IMR-90 (cell line): ENCODE results near the gene CDH13. TPM values are rescaled to one million over a fixed set of nuclear protein-coding genes. Genes with fewer than 3 reads are reported as not detected.

ENCODE experiments used
- ATAC-seq: fragments of 200-7000 bp; cut with Tn5 transposase; 2 replicates; pipeline ENCODE4 v1.9.1; 2020; ENCODE audit warnings: low read depth, mild to moderate bottlenecking, moderate library complexity
- BruUV-seq: library from RNA; stranded (reverse); fragments of 400-500 nt; replicated peaks from 2 replicates; lab custom pipeline; 2021; lab: Mats Ljungman, UMichigan
- CTCF ChIA-PET: fragments of 300-600 bp; formaldehyde crosslinking; extraction: SDS; loops from one replicate; lab custom pipeline; 2021; ENCODE audit warnings: antibody characterized with exemption; lab: Yijun Ruan, JAX
- POLR2A ChIA-PET: fragments of 300-600 bp; sonication (Branson Sonifier 250); formaldehyde crosslinking; loops from one replicate; lab custom pipeline; 2022; ENCODE audit warnings: antibody characterized with exemption; ENCODE audit not compliant: unreplicated experiment; lab: Charles Lee
- DNase-seq: peaks from one replicate; pipeline ENCODE4 v3.0.0; 2013
- H2AFZ ChIP-seq: replicated peaks from 2 replicates; pipeline ENCODE3; 2013; ENCODE audit warnings: low read length, mild to moderate bottlenecking; ENCODE audit not compliant: poor library complexity
- H2AK5ac ChIP-seq: 2 replicates; pipeline ENCODE4 v1.6.1; 2013; ENCODE audit warnings: low read depth, low read length, inconsistent platforms
- H2AK9ac ChIP-seq: replicated peaks from 2 replicates; pipeline ENCODE3; 2013; ENCODE audit warnings: mild to moderate bottlenecking, low read depth, low read length, moderate library complexity; ENCODE audit not compliant: poor library complexity
- H2BK120ac ChIP-seq: 2 replicates; pipeline ENCODE4 v1.6.1; 2013; ENCODE audit warnings: low read depth, low read length, inconsistent platforms
- H2BK15ac ChIP-seq: 3 replicates; pipeline ENCODE4 v1.6.1; 2013; ENCODE audit warnings: low read depth, low read length, inconsistent platforms
- H2BK20ac ChIP-seq: 2 replicates; pipeline ENCODE4 v1.6.1; 2013; ENCODE audit warnings: low read depth, mild to moderate bottlenecking, inconsistent platforms, low read length, moderate library complexity
- H2BK5ac ChIP-seq: 2 replicates; pipeline ENCODE4 v1.6.1; 2013; ENCODE audit warnings: mild to moderate bottlenecking, low read depth, low read length, inconsistent platforms; ENCODE audit not compliant: poor library complexity, severe bottlenecking
- H3K14ac ChIP-seq: replicated peaks from 2 replicates; pipeline ENCODE4 v1.6.1; 2013; ENCODE audit warnings: low read depth, low read length, inconsistent platforms
- H3K18ac ChIP-seq: 2 replicates; pipeline ENCODE4 v1.6.1; 2013; ENCODE audit warnings: low read depth, low read length, control low read depth
- H3K23ac ChIP-seq: 2 replicates; pipeline ENCODE4 v1.6.1; 2013; ENCODE audit warnings: low read depth, low read length, inconsistent platforms
- H3K27ac ChIP-seq: 2 replicates; pipeline ENCODE4 v1.5.1; 2013; ENCODE audit warnings: mild to moderate bottlenecking, control low read depth, low read length; ENCODE audit not compliant: insufficient read depth
- H3K27me3 ChIP-seq: 2 replicates; pipeline ENCODE4 v1.6.1; 2013; ENCODE audit warnings: low read length; ENCODE audit not compliant: control insufficient read depth, insufficient read depth
- H3K36me3 ChIP-seq: 2 replicates; pipeline ENCODE4 v1.6.1; 2013; ENCODE audit warnings: low read length, mixed read lengths; ENCODE audit not compliant: control insufficient read depth, insufficient read depth
- H3K4ac ChIP-seq: 2 replicates; pipeline ENCODE4 v1.6.1; 2013; ENCODE audit warnings: low read depth, low read length, inconsistent platforms
- H3K4me1 ChIP-seq: 2 replicates; pipeline ENCODE4 v1.6.1; 2013; ENCODE audit warnings: low read length, mixed read lengths; ENCODE audit not compliant: control insufficient read depth, insufficient read depth
- H3K4me2 ChIP-seq: 2 replicates; pipeline ENCODE4 v1.6.1; 2013; ENCODE audit warnings: low read depth, mild to moderate bottlenecking, control low read depth, low read length, moderate library complexity
- H3K4me3 ChIP-seq: 2 replicates; pipeline ENCODE4 v1.5.1; 2013; ENCODE audit warnings: low read depth, mild to moderate bottlenecking, control low read depth, low read length, moderate library complexity; ENCODE audit not compliant: insufficient read depth
- H3K56ac ChIP-seq: 2 replicates; pipeline ENCODE4 v1.6.1; 2013; ENCODE audit warnings: low read length, inconsistent platforms; ENCODE audit not compliant: insufficient read depth; ENCODE audit errors: extremely low read depth
- H3K79me1 ChIP-seq, 2 experiments: 2 replicates each; pipeline ENCODE4 v1.6.1; 2013; ENCODE audit warnings: low read length in 2 of 2, inconsistent platforms in 1 of 2, low read depth in 1 of 2
- H3K9ac ChIP-seq: 2 replicates; pipeline ENCODE4 v1.6.1; 2013; ENCODE audit warnings: low read depth, low read length, control low read depth
- H3K9me1 ChIP-seq: 2 replicates; pipeline ENCODE4 v1.6.1; 2013; ENCODE audit warnings: low read length, inconsistent platforms; ENCODE audit not compliant: insufficient read depth
- H3K9me3 ChIP-seq: 2 replicates; pipeline ENCODE4 v1.6.1; 2013; ENCODE audit warnings: low read length; ENCODE audit not compliant: control insufficient read depth, insufficient read depth
- H4K20me1 ChIP-seq: 2 replicates; pipeline ENCODE4 v1.6.1; 2013; ENCODE audit warnings: low read length, inconsistent platforms; ENCODE audit not compliant: insufficient read depth
- H4K5ac ChIP-seq: 2 replicates; pipeline ENCODE4 v1.6.1; 2013; ENCODE audit warnings: mild to moderate bottlenecking, low read depth, low read length, control low read depth
- H4K8ac ChIP-seq, 2 experiments: 2 replicates each; pipeline ENCODE4 v1.6.1; 2013; ENCODE audit warnings: low read depth in 2 of 2, low read length in 2 of 2, control low read depth in 1 of 2, inconsistent platforms in 1 of 2
- H4K91ac ChIP-seq: 2 replicates; pipeline ENCODE4 v1.6.1; 2013; ENCODE audit warnings: low read depth, low read length, inconsistent platforms; ENCODE audit not compliant: insufficient read depth
- WGBS, 2 experiments: methylation state at CpG; one replicate each; pipeline versions ENCODE4 v1.1.5 to v1.1.7; 2013; ENCODE audit warnings: missing lambda C conversion rate in 2 of 2; ENCODE audit not compliant: insufficient read length in 1 of 2; ENCODE audit errors: extremely low coverage in 2 of 2; 5-methylcytosine and 5-hydroxymethylcytosine counted together
- dilution Hi-C: fragments of 300-500 bp; cut with HindIII; formaldehyde crosslinking; loops from one replicate; pipeline ENCODE4 v1.14.3; 2018; ENCODE audit warnings: low sequenced_read_pairs; ENCODE audit not compliant: unreplicated experiment
- in situ Hi-C: fragments of 300-500 bp; cut with MboI; formaldehyde crosslinking; loops from 3 replicates; pipeline ENCODE4 v1.14.3; 2019; ENCODE audit warnings: low sequenced_read_pairs, inconsistent platforms, mixed read lengths
- intact Hi-C: fragments of 100-400 bp; cut with micrococcal nuclease; formaldehyde crosslinking; loops from 2 replicates; pipeline ENCODE4 v1.10.0; 2022
- polyA plus RNA-seq, 3 experiments: library from polyadenylated mRNA; depleted of rRNA; stranded (reverse); fragments of >200 nt; gene quantifications; 2 replicates each; pipeline ENCODE4 v1.2.3, GENCODE V29; 2012; ENCODE audit warnings: low replicate concordance in 1 of 3
- total RNA-seq: library from RNA; depleted of rRNA; stranded (reverse); fragments of >200 nt; gene quantifications from 2 replicates; pipeline ENCODE4 v1.2.3, GENCODE V29; 2012
- TF ChIP-seq, protein P1 (sequence below): fragments of 150-350 bp; IDR thresholded peaks from 2 replicates; pipeline ENCODE4 v1.6.1; 2016; ENCODE audit warnings: low read depth, mild to moderate bottlenecking, low read length, moderate library complexity, borderline replicate concordance

The CDH13 gene
- total and polyA plus RNA-seq, 2 of the 4 experiments (the other 2 are of a cell fraction) = 61.6 to 74.7 TPM

DNA sequence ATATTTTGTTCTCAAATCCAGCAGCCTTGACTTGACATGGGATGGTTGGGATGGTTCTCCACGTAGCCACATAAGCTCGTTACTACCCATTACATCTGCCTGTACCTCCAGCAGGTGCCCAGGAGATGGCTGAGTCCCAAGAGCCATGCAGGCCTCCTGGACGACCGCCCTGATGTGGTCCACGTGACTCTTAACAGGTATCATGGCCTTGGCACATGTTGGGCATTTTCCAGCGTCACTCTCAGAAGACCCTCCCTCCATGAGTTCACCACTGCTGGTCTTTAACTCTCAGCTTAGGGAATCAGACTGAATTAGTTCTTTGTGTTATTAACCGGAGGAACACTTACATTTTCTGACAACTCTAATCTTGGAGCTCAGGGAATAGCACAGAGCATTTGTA lies 161.5 kb downstream of the CDH13 start:
- Histone ChIP-seq H3K14ac (no peak overlapping the region), H4K20me1 (no peaks in the 10 kb centered on the region), H3K27ac (no peak overlapping the region), H2BK15ac (no peak overlapping the region), H3K23ac (no peak overlapping the region), H3K9me1 (no peaks in the 10 kb centered on the region; the same call in 1 of the 2 replicates), H2AFZ (no peak overlapping the region), H3K9me3 (no peaks in the 10 kb centered on the region), H2BK20ac (no peak overlapping the region), H2BK5ac (no peak overlapping the region), H3K4me2 (no peak overlapping the region), H3K18ac (no peak overlapping the region), H3K9ac (no peak overlapping the region), H2AK5ac (no peak overlapping the region), H2BK120ac (no peak overlapping the region), H4K5ac (no peak overlapping the region), H4K91ac (no peak overlapping the region), H3K36me3 (no peaks in the 10 kb centered on the region), H3K56ac (no peak overlapping the region), H4K8ac (no peak overlapping the region), H3K27me3 (no peaks in the 10 kb centered on the region), H3K4me1 (no peaks in the 10 kb centered on the region), H3K4me3 (no peak overlapping the region), H3K4ac (no peak overlapping the region), H2AK9ac (no peak overlapping the region), H3K79me1 (peaks cover 3 to 10% of the 10 kb centered on the region in 2 experiments; a peak in 3 of 4 replicates)
- BruUV-seq = no TSS peak
- intact Hi-C loops = no loop called here
- POLR2A ChIA-PET = no interaction called here
- WGBS, 2 experiments = 88% methylated on average over 1 of the region's 7 CpGs; no CpG with 5 or more reads in 1 of the 2 experiments
- CTCF ChIA-PET = no interaction called here
- in situ Hi-C loops = no loop called here
- ATAC-seq (no peak), DNase-seq (no peak)
- dilution Hi-C loops = no loop called here
- TF ChIP-seq, protein P1, sequence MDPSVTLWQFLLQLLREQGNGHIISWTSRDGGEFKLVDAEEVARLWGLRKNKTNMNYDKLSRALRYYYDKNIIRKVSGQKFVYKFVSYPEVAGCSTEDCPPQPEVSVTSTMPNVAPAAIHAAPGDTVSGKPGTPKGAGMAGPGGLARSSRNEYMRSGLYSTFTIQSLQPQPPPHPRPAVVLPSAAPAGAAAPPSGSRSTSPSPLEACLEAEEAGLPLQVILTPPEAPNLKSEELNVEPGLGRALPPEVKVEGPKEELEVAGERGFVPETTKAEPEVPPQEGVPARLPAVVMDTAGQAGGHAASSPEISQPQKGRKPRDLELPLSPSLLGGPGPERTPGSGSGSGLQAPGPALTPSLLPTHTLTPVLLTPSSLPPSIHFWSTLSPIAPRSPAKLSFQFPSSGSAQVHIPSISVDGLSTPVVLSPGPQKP = no peak
